GM12801 (cell line): ENCODE results near the gene TNFRSF6B.

Source experiments
- CTCF ChIP-seq: IDR thresholded peaks from one replicate; pipeline ENCODE4 v1.5.1; 2011; ENCODE audit warnings: control low read depth; ENCODE audit not compliant: insufficient read length; ENCODE audit errors: extremely low read depth

The TNFRSF6B gene

GRCh38 chr20:63678667-63679465 is 17.6 kb upstream of the TNFRSF6B start:
- TF ChIP-seq CTCF: no peak

- TF ChIP-seq CTCF: no peak
Observed at GRCh38 chr20:63679799-63680305, 16.6 kb upstream of the TNFRSF6B start.

GRCh38 chr20:63680427-63680826 is 16.0 kb upstream of the TNFRSF6B start:
- TF ChIP-seq CTCF: no peak

- no peak for TF ChIP-seq CTCF
Observed at GRCh38 chr20:63680857-63681608, 15.4 kb upstream of the TNFRSF6B start.

GRCh38 chr20:63681609-63682142 is 14.8 kb upstream of the TNFRSF6B start:
- TF ChIP-seq CTCF: no peak

GRCh38 chr20:63682384-63683139 is 13.9 kb upstream of the TNFRSF6B start:
- no peak for TF ChIP-seq CTCF
